Measurements from ENCODE around the gene TNFRSF1A. TPM values are rescaled to one million over a fixed set of nuclear protein-coding genes. Genes with fewer than 3 reads are reported as not detected.

The TNFRSF1A gene
- total RNA-seq, 1 experiment from 2014 or later: 108 TPM

DNA sequence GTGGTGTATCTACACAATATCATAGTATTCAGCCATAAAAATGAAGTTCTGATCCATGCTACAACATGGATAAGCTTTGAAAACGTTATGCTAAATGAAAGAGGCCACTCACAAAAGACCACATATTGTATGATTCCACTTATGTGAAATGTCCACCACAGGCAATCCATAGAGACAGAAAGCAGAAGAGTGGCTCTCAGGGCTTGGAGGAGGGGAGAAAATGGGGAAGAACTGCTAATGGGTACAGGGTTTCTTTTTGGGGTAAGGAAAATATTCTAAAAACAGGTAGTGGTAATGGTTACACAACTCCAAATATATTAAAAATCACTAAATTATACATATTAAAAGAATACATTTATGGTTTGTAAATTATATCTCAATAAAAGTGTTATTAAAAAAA lies 17.0 kb upstream of the TNFRSF1A start:
- no peaks in the 10 kb centered on the region for H3K36me3 ChIP-seq (ENCODE audit: control insufficient read depth, insufficient read depth, low read length)
- ChIA-PET CTCF (no interaction called here), POLR2A (interaction anchor here (0.7 kb wide), 1 partner anchor 174 kb away, joined by 11 read pairs; no protein-coding TSS in a partner anchor)
- no peak overlapping the region for H3K4me3 ChIP-seq (ENCODE audit: low read depth in 2 of 2, low read length in 2 of 2)
- TF ChIP-seq CTCF (IDR thresholded peaks at IDR 0.05) (no peak), SIN3A (IDR thresholded peaks at IDR 0.05; ENCODE audit: borderline replicate concordance, insufficient read depth, low read depth, low read length) (no peak), REST (IDR thresholded peaks at IDR 0.05; ENCODE audit: insufficient read depth in 1 of 2, low read depth in 2 of 2, low read length in 1 of 2) (no peak), POLR2AphosphoS5 (IDR thresholded peaks at IDR 0.05; ENCODE audit: low read depth, low read length) (no peak), TCF7L2 (IDR thresholded peaks at IDR 0.05; ENCODE audit: low read depth, low read length) (no peak)
- peaks cover 6% of the 10 kb centered on the region for H3K4me1 ChIP-seq (ENCODE audit: control insufficient read depth, insufficient read depth, low read length)
- no peak overlapping the region for H3K27ac ChIP-seq (ENCODE audit: low read length)
- no peaks in the 10 kb centered on the region for H3K27me3 ChIP-seq (ENCODE audit: control insufficient read depth, insufficient read depth, low read length)
- intact Hi-C loops (cut with micrococcal nuclease; ENCODE audit: unreplicated experiment) (no loop called here), in situ Hi-C loops (cut with HindIII; ENCODE audit: low pct_unique_long_range_greater_than_20kb, low sequenced_read_pairs) (no loop called here)
- no peak for ATAC-seq
- no TSS peak for BruUV-seq (replicated peaks)
- DNase-seq (ENCODE audit: low read depth, low spot score): no peak
- H3K9me3 ChIP-seq (ENCODE audit: control insufficient read depth, insufficient read depth, low read depth, low read length): no peaks in the 10 kb centered on the region

DNA sequence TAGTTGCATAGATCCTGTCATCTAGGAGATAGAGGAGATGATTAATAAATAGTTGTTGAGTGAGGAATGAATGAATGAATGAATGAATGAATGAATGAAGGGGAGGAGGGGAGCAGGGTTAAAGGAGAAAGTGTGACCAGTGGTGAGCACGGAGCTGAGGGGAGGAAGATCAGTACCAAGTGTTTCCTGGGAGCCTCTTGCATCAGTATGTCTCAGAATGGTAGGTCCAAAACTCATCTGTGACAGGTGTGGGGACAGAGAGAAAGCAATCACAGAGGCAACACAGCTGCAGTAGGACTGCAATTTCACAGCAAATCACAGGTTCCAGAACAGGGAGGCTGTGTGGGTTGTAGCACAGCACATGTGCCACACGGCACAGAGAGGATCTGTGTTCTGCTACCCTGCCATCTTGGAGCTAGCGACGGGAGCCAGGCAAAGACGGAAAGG lies 14.5 kb upstream of the TNFRSF1A start:
- ATAC-seq (no peak), DNase-seq (ENCODE audit: low read depth, low spot score) (no peak)
- POLR2A ChIA-PET: no interaction called here
- Histone ChIP-seq H3K9me3 (ENCODE audit: control insufficient read depth, insufficient read depth, low read depth, low read length) (no peaks in the 10 kb centered on the region), H3K27ac (ENCODE audit: low read length) (no peak overlapping the region), H3K4me3 (ENCODE audit: low read depth in 2 of 2, low read length in 2 of 2) (no peak overlapping the region), H3K36me3 (ENCODE audit: control insufficient read depth, insufficient read depth, low read length) (no peaks in the 10 kb centered on the region), H3K4me1 (ENCODE audit: control insufficient read depth, insufficient read depth, low read length) (no peaks in the 10 kb centered on the region), H3K27me3 (ENCODE audit: control insufficient read depth, insufficient read depth, low read length) (no peaks in the 10 kb centered on the region)
- CTCF ChIA-PET: interaction anchor here (0.7 kb wide), 1 partner anchor 13 kb away, joined by 3 read pairs; no protein-coding TSS in a partner anchor
- no peak for TF ChIP-seq REST (IDR thresholded peaks at IDR 0.05; ENCODE audit: insufficient read depth in 1 of 2, low read depth in 2 of 2, low read length in 1 of 2)
- no TSS peak for BruUV-seq (replicated peaks)
- intact Hi-C loops (cut with micrococcal nuclease; ENCODE audit: unreplicated experiment): no loop called here
- in situ Hi-C loops (cut with HindIII; ENCODE audit: low pct_unique_long_range_greater_than_20kb, low sequenced_read_pairs): no loop called here
